Neuronal stem cell (in vitro differentiated cells): ENCODE measurements around the gene TRIM61.
"Not testable (repeated sequence)": the region's sequence is repeated elsewhere in the genome, so short reads cannot be mapped to it uniquely, and the experiment has no call there.

Experiments
- DNase-seq: peaks from one replicate; pipeline ENCODE4 v3.0.0-alpha.2; 2013; ENCODE audit warnings: low spot score
- H2AFZ ChIP-seq: one replicate; pipeline ENCODE4 v1.6.1; 2013; ENCODE audit warnings: mild to moderate bottlenecking, low read length, inconsistent platforms
- H2AK5ac ChIP-seq: 2 replicates; pipeline ENCODE4 v1.6.1; 2013; ENCODE audit warnings: low read depth, mild to moderate bottlenecking, inconsistent platforms, low read length, moderate library complexity, mixed read lengths
- H2BK120ac ChIP-seq: 2 replicates; pipeline ENCODE4 v1.6.1; 2013; ENCODE audit warnings: low read depth, mild to moderate bottlenecking, inconsistent platforms, low read length, moderate library complexity, mixed read lengths
- H2BK12ac ChIP-seq: one replicate; pipeline ENCODE4 v1.6.1; 2013; ENCODE audit warnings: low read length, inconsistent platforms
- H2BK15ac ChIP-seq: 2 replicates; pipeline ENCODE4 v1.6.1; 2013; ENCODE audit warnings: mild to moderate bottlenecking, low read length, inconsistent platforms, mixed read lengths
- H2BK5ac ChIP-seq: one replicate; pipeline ENCODE4 v1.6.1; 2013; ENCODE audit warnings: inconsistent platforms, mild to moderate bottlenecking, low read length, moderate library complexity
- H3K14ac ChIP-seq: one replicate; pipeline ENCODE4 v1.6.1; 2013; ENCODE audit warnings: low read length, inconsistent platforms
- H3K18ac ChIP-seq: 2 replicates; pipeline ENCODE4 v1.6.1; 2013; ENCODE audit warnings: low read length, inconsistent platforms
- H3K23ac ChIP-seq: 2 replicates; pipeline ENCODE4 v1.6.1; 2013; ENCODE audit warnings: low read depth, mild to moderate bottlenecking, mixed read lengths, low read length, inconsistent platforms; ENCODE audit not compliant: poor library complexity
- H3K27ac ChIP-seq: replicated peaks from 3 replicates; pipeline ENCODE4 v1.5.1; 2013; ENCODE audit warnings: low read length, inconsistent platforms
- H3K27me3 ChIP-seq, 3 experiments: 2 replicates each; pipeline ENCODE4 v1.6.1; 2013; ENCODE audit warnings: low read length in 3 of 3, mild to moderate bottlenecking in 2 of 3, inconsistent platforms in 1 of 3, low read depth in 1 of 3, mixed read lengths in 1 of 3, moderate library complexity in 1 of 3; ENCODE audit not compliant: control insufficient read depth in 3 of 3, insufficient read depth in 3 of 3
- H3K36me3 ChIP-seq, 2 donors: replicated peaks in 1 of 2; 2 replicates each; pipeline ENCODE4 v1.6.1; 2013; ENCODE audit warnings: low read length in 2 of 2; ENCODE audit not compliant: control insufficient read depth in 2 of 2, insufficient read depth in 2 of 2
- H3K4ac ChIP-seq: 2 replicates; pipeline ENCODE4 v1.6.1; 2013; ENCODE audit warnings: inconsistent platforms, mild to moderate bottlenecking, low read length, moderate library complexity
- H3K4me1 ChIP-seq, 2 donors: 1 replicate in 1 of 2; 2 replicates in 1 of 2; pipeline ENCODE4 v1.6.1; 2013; ENCODE audit warnings: low read length in 2 of 2, low read depth in 1 of 2; ENCODE audit not compliant: control insufficient read depth in 2 of 2, insufficient read depth in 1 of 2
- H3K4me2 ChIP-seq: one replicate; pipeline ENCODE4 v1.6.1; 2013; ENCODE audit warnings: mild to moderate bottlenecking, low read length, inconsistent platforms; ENCODE audit not compliant: insufficient read depth, poor library complexity, severe bottlenecking
- H3K4me3 ChIP-seq, 2 donors: 2 replicates each; pipeline ENCODE4 v1.5.1; 2013; ENCODE audit warnings: low read length in 2 of 2, mild to moderate bottlenecking in 2 of 2, inconsistent platforms in 1 of 2, moderate library complexity in 1 of 2
- H3K79me1 ChIP-seq: one replicate; pipeline ENCODE4 v1.6.1; 2013; ENCODE audit warnings: low read depth, mild to moderate bottlenecking, inconsistent platforms, low read length, moderate library complexity
- H3K9ac ChIP-seq: one replicate; pipeline ENCODE4 v1.6.1; 2013; ENCODE audit warnings: mild to moderate bottlenecking, low read depth, low read length, inconsistent platforms; ENCODE audit not compliant: poor library complexity
- H3K9me3 ChIP-seq, 2 donors: replicated peaks in 1 of 2; 2 replicates each; pipeline versions ENCODE3 to v1.6.1; 2013; ENCODE audit warnings: low read length in 2 of 2, mild to moderate bottlenecking in 2 of 2, inconsistent platforms in 1 of 2, low read depth in 1 of 2, mixed read lengths in 1 of 2, moderate library complexity in 1 of 2; ENCODE audit not compliant: control insufficient read depth in 2 of 2, insufficient read depth in 1 of 2
- H4K8ac ChIP-seq: one replicate; pipeline ENCODE4 v1.6.1; 2013; ENCODE audit warnings: low read depth, mild to moderate bottlenecking, inconsistent platforms, low read length, moderate library complexity
- H4K91ac ChIP-seq: one replicate; pipeline ENCODE4 v1.6.1; 2013; ENCODE audit warnings: low read length, low read depth, mild to moderate bottlenecking, inconsistent platforms; ENCODE audit not compliant: poor library complexity
- WGBS, 2 donors: extraction: QIAGEN DNeasy Blood & Tissue Kit; methylation state at CpG; one replicate each; pipeline ENCODE4 v1.1.7; 2013; ENCODE audit warnings: missing lambda C conversion rate in 2 of 2, mixed read lengths in 1 of 2; ENCODE audit not compliant: insufficient read length in 2 of 2, insufficient replicate concordance in 1 of 2; ENCODE audit errors: extremely low coverage in 2 of 2; 5-methylcytosine and 5-hydroxymethylcytosine counted together

Gene TRIM61

GRCh38 chr4:164930647-164931046, 46.8 kb downstream of the TRIM61 start:
- Histone ChIP-seq H4K8ac (no peak overlapping the region), H3K18ac (peak overlapping the region; percentile 56), H3K9me3 (no peaks in the 10 kb centered on the region), H4K91ac (no peak overlapping the region), H3K4me2 (no peak overlapping the region), H3K4ac (no peak overlapping the region), H3K4me3 (no peak overlapping the region), H2BK120ac (no peak overlapping the region), H2BK12ac (no peak overlapping the region), H2BK15ac (no peak overlapping the region), H2AFZ (no peak overlapping the region), H2AK5ac (no peak overlapping the region), H3K27me3 (no peaks in the 10 kb centered on the region), H3K27ac (no peak overlapping the region), H2BK5ac (no peak overlapping the region), H3K23ac (no peak overlapping the region), H3K4me1 (no peaks in the 10 kb centered on the region), H3K9ac (no peak overlapping the region), H3K36me3 (no peaks in the 10 kb centered on the region), H3K79me1 (no peaks in the 10 kb centered on the region), H3K14ac (no peak overlapping the region)
- WGBS, 2 donors = no CpG with 5 or more reads among the region's 5 CpGs
- no peak for DNase-seq

GRCh38 chr4:164927101-164927500, 50.4 kb downstream of the TRIM61 start:
- not testable (repeated sequence) for H4K91ac ChIP-seq, DNase-seq, H4K8ac ChIP-seq, H3K27ac ChIP-seq, H3K18ac ChIP-seq, H3K4me1 ChIP-seq, H3K27me3 ChIP-seq, H3K4me2 ChIP-seq, H2BK15ac ChIP-seq, H2BK12ac ChIP-seq, H3K14ac ChIP-seq, H3K4ac ChIP-seq, H2AK5ac ChIP-seq, H3K36me3 ChIP-seq, H3K9me3 ChIP-seq, H3K79me1 ChIP-seq, H2AFZ ChIP-seq, H3K23ac ChIP-seq, H3K4me3 ChIP-seq, H3K9ac ChIP-seq, H2BK120ac ChIP-seq, H2BK5ac ChIP-seq
- no CpG with 5 or more reads among the region's 2 CpGs for WGBS, 2 donors

GRCh38 chr4:164926301-164926700, 51.2 kb downstream of the TRIM61 start:
- no CpG with 5 or more reads among the region's 2 CpGs for WGBS, 2 donors

GRCh38 chr4:164924670-164925238, 52.7 kb downstream of the TRIM61 start:
- Histone ChIP-seq H3K4me1 (no peaks in the 10 kb centered on the region), H4K8ac (no peak overlapping the region), H3K14ac (no peak overlapping the region), H2AFZ (no peak overlapping the region), H3K4me3 (no peak overlapping the region), H3K9me3 (peaks cover 0 to 1% of the 10 kb centered on the region in 2 donors), H3K23ac (no peak overlapping the region), H4K91ac (no peak overlapping the region), H3K79me1 (no peaks in the 10 kb centered on the region), H3K27me3 (no peaks in the 10 kb centered on the region), H3K18ac (no peak overlapping the region), H2BK12ac (no peak overlapping the region), H3K36me3 (no peaks in the 10 kb centered on the region), H2BK15ac (no peak overlapping the region), H3K9ac (no peak overlapping the region), H2BK120ac (no peak overlapping the region), H2AK5ac (no peak overlapping the region), H2BK5ac (no peak overlapping the region), H3K4ac (no peak overlapping the region), H3K4me2 (no peak overlapping the region), H3K27ac (no peak overlapping the region)
- no peak for DNase-seq
- no CpG with 5 or more reads among the region's 3 CpGs for WGBS, 2 donors

More at GRCh38 chr4:164926301-164926700, 51.2 kb downstream of the TRIM61 start:
- Histone ChIP-seq H2BK5ac (no peak overlapping the region), H3K36me3 (no peaks in the 10 kb centered on the region), H2BK120ac (no peak overlapping the region), H3K79me1 (no peaks in the 10 kb centered on the region), H3K9me3 (peaks cover 0 to 1% of the 10 kb centered on the region in 2 donors), H2AK5ac (no peak overlapping the region), H3K18ac (no peak overlapping the region), H3K4ac (no peak overlapping the region), H4K91ac (no peak overlapping the region), H3K4me2 (no peak overlapping the region), H3K23ac (no peak overlapping the region), H2BK15ac (no peak overlapping the region), H3K27ac (no peak overlapping the region), H4K8ac (peak overlapping the region; percentile 43), H3K9ac (no peak overlapping the region), H3K4me1 (no peaks in the 10 kb centered on the region), H3K4me3 (no peak overlapping the region), H3K27me3 (no peaks in the 10 kb centered on the region), H2AFZ (no peak overlapping the region), H3K14ac (no peak overlapping the region), H2BK12ac (no peak overlapping the region)
- DNase-seq = no peak
